Left lobe of liver (tissue), 2 donors: ENCODE data around the gene MTHFS. TPM values are rescaled to one million over a fixed set of nuclear protein-coding genes. Genes with fewer than 3 reads are reported as not detected.
A peak's percentile ranks its signal among the peaks of the same experiment; 100 is the strongest.

Experiments used
- ATAC-seq: fragments of 200-7000 bp; cut with Tn5 transposase; one replicate; pipeline ENCODE4 v1.9.1; 2020; ENCODE audit warnings: mild to moderate bottlenecking, moderate library complexity
- DNase-seq: peaks from one replicate; pipeline ENCODE4 v3.0.0-alpha.2; 2020; ENCODE audit warnings: low spot score
- total RNA-seq: library from RNA; stranded (reverse); gene quantifications from one replicate; pipeline ENCODE4 v1.2.1, GENCODE V29; 2021
- donor health status: DM: no; HTN: no; CAD: no; lungs with moderate emphysema.
- donor health status: DM: no; HTN: yes; CAD: no.

Gene MTHFS
- total RNA-seq, 1 donor from 2014 or later, result 164 TPM

GRCh38 chr15:79881254-79881653 is 15.6 kb downstream of the MTHFS start:
- ATAC-seq (no peak), DNase-seq (no peak)

GRCh38 chr15:79878078-79878705 is 18.6 kb downstream of the MTHFS start:
- ATAC-seq (no peak), DNase-seq (no peak)

GRCh38 chr15:79875213-79875612 is 21.6 kb downstream of the MTHFS start:
- ATAC-seq, result no peak
- DNase-seq, result no peak

DNA sequence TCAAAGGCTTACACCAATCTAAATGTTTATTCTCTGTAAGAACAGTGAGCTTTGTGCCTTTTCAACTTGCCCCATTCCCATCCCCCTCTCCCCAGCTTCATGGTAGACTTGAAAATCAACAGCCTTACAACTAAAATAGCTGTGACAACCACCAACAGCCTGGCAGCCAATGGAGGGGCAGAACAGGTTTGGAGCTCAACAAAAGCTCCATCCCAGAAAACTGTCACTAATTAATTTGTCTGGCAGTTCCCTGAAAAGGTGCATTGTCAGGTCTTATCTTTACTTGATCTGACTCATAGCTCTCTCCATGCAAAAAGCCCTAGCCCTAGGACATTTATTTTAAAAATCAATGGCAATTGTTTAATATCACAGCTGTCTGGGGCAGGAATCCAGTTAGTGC is 22.6 kb downstream of the MTHFS start:
- DNase-seq (no peak), ATAC-seq (peak; percentile 44)

DNA sequence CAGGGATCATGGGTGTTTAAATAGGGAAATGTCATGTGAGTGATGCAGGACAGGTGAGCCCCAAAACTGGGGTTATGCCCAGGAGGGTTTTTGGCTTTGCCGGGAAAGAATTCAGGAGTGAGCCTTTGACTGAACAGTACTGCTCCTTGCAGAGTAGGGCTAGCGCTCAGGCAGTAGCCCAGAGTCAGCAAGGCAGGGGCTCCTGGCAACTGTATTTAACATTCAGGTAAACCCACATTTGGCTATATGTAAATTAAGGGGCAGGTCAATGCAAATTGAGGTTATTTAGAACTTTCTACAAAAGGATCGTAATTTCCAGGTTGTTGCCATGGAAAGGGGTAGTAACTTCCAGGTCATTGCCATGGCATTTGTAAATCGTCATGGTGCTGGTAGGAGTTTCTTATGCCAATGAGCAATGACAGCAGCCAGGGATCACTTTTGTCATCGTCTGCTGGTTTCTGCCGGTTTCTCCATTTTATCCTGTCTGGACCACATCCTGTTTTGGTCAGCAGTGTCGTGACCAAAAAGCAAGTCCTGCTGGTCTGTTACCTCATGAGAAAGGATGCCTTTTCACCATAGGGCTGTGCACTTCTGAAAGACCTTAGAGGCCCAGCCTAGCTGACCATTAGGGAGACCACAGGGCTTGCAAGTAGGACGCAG is 24.3 kb downstream of the MTHFS start:
- DNase-seq (no peak), ATAC-seq (peak; percentile 31)

- no peak for DNase-seq
These were observed 28.3 kb downstream of the MTHFS start for GRCh38 chr15:79868554-79868953.

DNA sequence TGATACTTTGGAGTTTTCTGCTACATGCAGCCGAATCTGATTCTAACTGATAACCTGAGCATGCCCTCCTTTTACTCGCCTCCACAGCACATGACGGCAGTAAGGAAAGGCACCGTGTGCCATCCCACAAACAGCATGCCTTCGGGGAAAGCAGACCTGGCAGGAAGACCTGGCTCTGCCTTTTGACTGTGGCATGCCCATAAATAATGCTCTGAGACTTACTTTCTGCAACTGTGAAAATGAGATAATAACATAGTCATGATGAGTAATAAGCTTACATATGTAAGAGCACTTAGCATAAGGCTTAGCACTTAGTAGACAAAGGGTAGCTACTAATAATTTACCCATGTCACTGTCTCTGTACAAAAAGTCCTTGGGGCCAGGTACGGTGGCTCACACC is 32.9 kb downstream of the MTHFS start:
- ATAC-seq (no peak), DNase-seq (no peak)

More at GRCh38 chr15:79868554-79868953, 28.3 kb downstream of the MTHFS start:
- peak; percentile 25 for ATAC-seq

GRCh38 chr15:79862191-79862590 is 34.6 kb downstream of the MTHFS start:
- peak; percentile 40 for ATAC-seq
- no peak for DNase-seq

DNA sequence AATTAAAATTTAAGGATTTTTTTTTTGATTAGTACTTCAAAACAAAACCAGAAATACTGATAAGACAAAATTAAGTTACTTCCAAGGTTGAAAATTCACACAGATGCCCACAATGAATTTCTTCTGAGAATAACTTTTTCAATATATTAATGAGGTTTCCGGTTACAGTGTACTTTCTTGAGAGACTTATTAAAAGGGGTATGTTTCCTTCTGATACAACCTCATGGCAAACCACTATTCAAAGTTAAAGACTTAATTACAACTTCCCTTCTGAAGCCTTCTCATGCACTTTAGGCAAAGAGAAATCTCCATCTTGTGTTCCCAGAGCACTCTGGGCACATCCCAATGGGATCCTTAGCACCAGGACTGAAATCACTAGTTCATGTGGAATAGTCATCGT is 36.2 kb downstream of the MTHFS start:
- DNase-seq (no peak), ATAC-seq (no peak)

GRCh38 chr15:79858469-79858868 is 38.3 kb downstream of the MTHFS start:
- ATAC-seq, result no peak
- DNase-seq, result no peak

GRCh38 chr15:79853492-79854328 is 43.1 kb downstream of the MTHFS start:
- ATAC-seq (peak; percentile 92), DNase-seq (no peak)

DNA sequence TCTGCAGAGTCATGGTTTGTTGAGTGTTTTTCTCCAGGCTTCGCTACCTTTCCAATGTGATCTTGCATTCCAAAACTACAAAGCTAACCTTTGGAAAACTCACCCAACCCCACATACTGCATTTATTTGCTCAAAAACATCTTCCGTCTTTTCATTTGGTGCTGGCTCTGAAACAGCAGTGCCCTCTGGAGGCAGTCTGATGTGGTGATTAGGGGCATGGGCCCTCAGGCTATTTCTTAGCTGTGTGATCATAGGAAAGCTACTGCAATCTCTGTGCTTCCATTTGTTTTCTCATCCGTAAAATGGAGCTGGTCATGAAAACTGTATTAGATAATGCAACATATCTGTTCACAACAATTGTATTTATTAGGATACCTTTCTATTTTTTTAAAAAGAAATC is 47.0 kb downstream of the MTHFS start:
- DNase-seq (no peak), ATAC-seq (peak; percentile 37)

GRCh38 chr15:79846539-79846938 is 50.3 kb downstream of the MTHFS start:
- DNase-seq (peak; percentile 78), ATAC-seq (peak; percentile 88)

DNA sequence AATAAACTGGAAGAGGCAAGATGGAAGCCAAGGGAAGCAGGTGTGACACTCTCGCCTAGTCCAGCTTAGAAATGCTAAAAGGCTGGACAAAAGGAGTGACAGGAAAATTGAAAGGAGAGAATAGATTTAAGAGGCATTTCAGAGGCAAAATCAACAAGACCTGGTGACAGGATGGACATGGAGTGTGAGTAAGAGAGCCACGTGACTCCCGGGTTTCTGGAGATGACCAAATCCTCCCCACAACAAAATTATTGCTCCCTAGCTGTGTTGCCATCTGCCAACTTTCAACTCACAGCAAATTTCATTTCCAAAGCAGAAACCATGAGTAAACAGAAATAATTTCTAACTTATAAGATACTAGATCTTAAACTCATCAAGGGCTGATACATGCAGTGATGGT is 52.6 kb downstream of the MTHFS start:
- ATAC-seq (no peak), DNase-seq (no peak)

DNA sequence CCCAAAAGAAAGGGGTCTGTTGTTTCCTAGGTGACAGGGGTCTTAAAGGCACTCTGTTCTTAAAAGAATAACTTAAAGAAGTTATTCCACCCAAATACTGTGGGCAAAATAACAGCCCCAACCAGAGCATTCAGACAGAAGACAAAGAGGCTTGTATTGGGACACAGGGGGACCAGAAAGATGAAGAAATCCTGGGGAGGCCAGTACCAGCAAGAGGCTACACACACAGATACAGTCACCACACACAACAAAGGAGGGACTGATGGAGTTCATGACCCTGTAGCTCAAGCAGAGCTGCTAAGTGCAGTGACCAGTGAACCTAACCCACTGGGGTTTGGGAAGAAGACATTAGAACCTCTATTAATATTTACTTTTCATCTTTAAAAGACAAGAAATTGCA is 59.0 kb downstream of the MTHFS start:
- DNase-seq (no peak), ATAC-seq (no peak)

GRCh38 chr15:79834495-79834894 is 62.3 kb downstream of the MTHFS start:
- DNase-seq, result no peak
- no peak for ATAC-seq

DNA sequence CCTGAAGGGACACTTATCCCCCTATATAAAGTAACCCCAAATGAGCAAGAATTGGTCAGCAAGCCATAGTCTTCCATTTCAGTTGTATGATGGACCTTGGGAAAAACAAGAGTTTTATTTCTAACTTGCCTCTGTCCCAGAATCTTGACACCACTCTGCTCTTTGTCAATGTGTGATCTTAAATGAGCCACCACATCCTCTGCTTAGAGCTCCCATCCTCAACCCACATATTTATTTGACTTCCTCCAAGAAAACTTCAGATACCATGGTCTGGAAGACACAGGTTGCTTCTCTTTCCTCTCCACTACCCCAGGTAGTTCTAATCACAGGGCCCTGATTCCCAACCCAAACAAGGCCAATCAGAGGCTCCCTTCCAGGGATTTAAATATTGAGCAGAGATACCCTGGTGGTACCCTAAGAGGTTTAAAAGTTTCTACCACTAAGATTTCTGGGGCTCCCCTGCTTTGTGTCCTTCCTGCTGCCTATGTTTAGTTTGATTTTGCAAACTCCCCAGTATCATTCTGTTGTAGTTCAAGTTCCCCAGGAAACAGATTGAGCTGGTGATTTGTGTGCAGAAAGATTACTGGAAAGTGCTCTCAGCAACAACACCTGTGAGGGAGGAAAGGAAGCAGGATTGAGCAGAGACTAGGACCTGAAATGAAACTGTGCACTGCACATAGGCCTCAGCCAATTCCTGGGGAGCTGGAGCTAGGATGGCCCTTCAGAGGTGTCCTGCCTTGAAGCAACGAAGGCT is 64.3 kb downstream of the MTHFS start:
- ATAC-seq, result no peak
- DNase-seq, result no peak

DNA sequence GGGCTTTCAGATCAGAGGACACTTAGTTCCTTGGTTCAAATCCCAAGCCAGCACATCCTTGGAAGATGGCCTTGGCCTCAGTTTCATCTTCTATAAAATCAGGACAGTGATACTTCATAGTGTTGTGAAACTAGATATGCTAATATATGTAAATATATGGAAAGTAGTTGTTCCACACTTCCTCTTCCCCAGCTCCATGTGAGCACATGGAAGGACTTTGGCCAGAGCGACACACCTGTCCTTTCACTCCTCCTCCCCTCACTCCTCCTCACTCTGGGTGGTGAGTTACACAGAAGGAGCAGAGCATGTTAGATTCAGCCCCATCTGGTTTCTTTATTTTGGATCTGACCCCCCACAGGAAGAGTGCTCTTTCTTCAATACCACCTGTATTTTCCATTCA is 65.2 kb downstream of the MTHFS start:
- no peak for DNase-seq
- ATAC-seq, result peak; percentile 40

DNA sequence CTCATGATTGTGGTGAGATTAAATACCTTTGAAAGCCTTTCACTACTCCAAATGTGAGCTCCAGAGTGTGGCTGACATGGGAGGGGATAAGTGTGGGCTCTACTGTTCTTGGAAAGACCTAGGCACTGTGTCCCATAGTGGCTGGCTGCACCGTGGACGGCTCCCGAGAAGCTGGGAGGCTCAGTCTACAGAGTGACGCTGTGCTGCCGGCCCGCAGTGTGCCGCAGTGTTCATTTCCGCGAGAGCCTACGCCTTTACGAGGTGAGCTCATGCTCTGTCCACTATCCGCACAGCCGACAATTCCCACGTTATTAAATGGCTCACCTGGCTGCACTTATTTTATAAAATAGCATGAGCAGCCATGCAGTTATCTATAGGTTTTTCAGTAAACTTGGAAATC is 66.9 kb downstream of the MTHFS start:
- no peak for DNase-seq
- no peak for ATAC-seq

- no peak for ATAC-seq
- no peak for DNase-seq
These were observed 68.4 kb downstream of the MTHFS start for GRCh38 chr15:79828447-79828846.

- ATAC-seq (no peak), DNase-seq (no peak)
These were observed 70.0 kb downstream of the MTHFS start for GRCh38 chr15:79826800-79827199.
